Activated CD4-positive, CD25-positive, alpha-beta regulatory T cell treated with anti-CD3 and anti-CD28 coated beads, Interleukin-2, amount 50 U/mL, for 24 hours (primary cell): Measurements from ENCODE around the gene COL9A3.

Experiments used
- ATAC-seq, 2 donors: fragments of 150-1000 bp; cut with Tn5 transposase; one replicate each; pipeline ENCODE4 v1.10.0; 2021; ENCODE audit warnings: mild to moderate bottlenecking in 1 of 2, moderate library complexity in 1 of 2

COL9A3 gene

GRCh38 chr20:62812181-62812906 is 4.5 kb upstream of the COL9A3 start:
- no peak for ATAC-seq

- ATAC-seq: no peak
These were observed 4.0 kb upstream of the COL9A3 start for GRCh38 chr20:62812907-62813200.

- ATAC-seq: no peak
These were observed 3.3 kb upstream of the COL9A3 start for GRCh38 chr20:62813588-62813987.

- ATAC-seq: no peak
These were observed 2.7 kb upstream of the COL9A3 start for GRCh38 chr20:62814060-62814708.

GRCh38 chr20:62814709-62815065 is 2.2 kb upstream of the COL9A3 start:
- no peak for ATAC-seq

GRCh38 chr20:62815066-62815991 is 1.5 kb upstream of the COL9A3 start:
- ATAC-seq: peak in 1 of 2 donors; percentile 22

- peak; percentile 21 to 22 for ATAC-seq
These were observed 593 bp upstream of the COL9A3 start for GRCh38 chr20:62816031-62816883.

- no peak for ATAC-seq
These were observed 1.2 kb downstream of the COL9A3 start for GRCh38 chr20:62817975-62818591.

- no peak for ATAC-seq
These were observed 2.0 kb downstream of the COL9A3 start for GRCh38 chr20:62818592-62819493.

- no peak for ATAC-seq
These were observed 2.8 kb downstream of the COL9A3 start for GRCh38 chr20:62819494-62820174.

- no peak for ATAC-seq
These were observed 3.5 kb downstream of the COL9A3 start for GRCh38 chr20:62820208-62820961.

GRCh38 chr20:62820962-62821725 is 4.3 kb downstream of the COL9A3 start:
- ATAC-seq: no peak

GRCh38 chr20:62821726-62822210 is 4.9 kb downstream of the COL9A3 start:
- ATAC-seq: no peak

GRCh38 chr20:62822239-62822787 is 5.5 kb downstream of the COL9A3 start:
- ATAC-seq: no peak

- peak in 1 of 2 donors; percentile 48 for ATAC-seq
These were observed 6.2 kb downstream of the COL9A3 start for GRCh38 chr20:62822788-62823651.

GRCh38 chr20:62823688-62824475 is 7.0 kb downstream of the COL9A3 start:
- no peak for ATAC-seq
